CD4-positive, alpha-beta T cell treated with Interferon gamma for 1 hour (primary cell): ENCODE data around the gene CEP152.

Source experiments
- DNase-seq: peaks from one replicate; pipeline ENCODE4 v3.0.0-alpha.2; 2020

The CEP152 gene

GRCh38 chr15:48761393-48762158 is 49.3 kb downstream of the CEP152 start:
- DNase-seq, result no peak

GRCh38 chr15:48759921-48760320 is 50.9 kb downstream of the CEP152 start:
- no peak for DNase-seq

GRCh38 chr15:48757661-48758060 is 53.2 kb downstream of the CEP152 start:
- DNase-seq, result no peak

- DNase-seq, result no peak
Measured at GRCh38 chr15:48754011-48754410, 56.9 kb downstream of the CEP152 start.

- no peak for DNase-seq
Measured at GRCh38 chr15:48751595-48751994, 59.3 kb downstream of the CEP152 start.

- DNase-seq, result no peak
Measured at GRCh38 chr15:48748535-48748934, 62.3 kb downstream of the CEP152 start.

GRCh38 chr15:48733615-48734014 is 77.3 kb downstream of the CEP152 start:
- no peak for DNase-seq

GRCh38 chr15:48730506-48730905 is 80.4 kb downstream of the CEP152 start:
- no peak for DNase-seq

- DNase-seq, result no peak
Measured at GRCh38 chr15:48723969-48724368, 86.9 kb downstream of the CEP152 start.

- DNase-seq, result no peak
Measured at GRCh38 chr15:48722764-48723661, 87.9 kb downstream of the CEP152 start.

GRCh38 chr15:48721061-48721810 is 89.6 kb downstream of the CEP152 start:
- DNase-seq, result no peak

GRCh38 chr15:48720646-48721045 is 90.2 kb downstream of the CEP152 start:
- DNase-seq, result no peak

- no peak for DNase-seq
Measured at GRCh38 chr15:48719668-48720067, 91.2 kb downstream of the CEP152 start.

GRCh38 chr15:48718646-48719045 is 92.2 kb downstream of the CEP152 start:
- no peak for DNase-seq

GRCh38 chr15:48717458-48717857 is 93.4 kb downstream of the CEP152 start:
- DNase-seq, result no peak

- DNase-seq, result no peak
Measured at GRCh38 chr15:48712546-48712945, 98.3 kb downstream of the CEP152 start.

- no peak for DNase-seq
Measured at GRCh38 chr15:48710952-48711495, 99.8 kb downstream of the CEP152 start.

- no peak for DNase-seq
Measured at GRCh38 chr15:48708641-48709040, 102.2 kb downstream of the CEP152 start.

GRCh38 chr15:48705381-48705780 is 105.5 kb downstream of the CEP152 start:
- DNase-seq, result no peak

- no peak for DNase-seq
Measured at GRCh38 chr15:48703544-48703943, 107.3 kb downstream of the CEP152 start.

GRCh38 chr15:48702569-48703236 is 108.2 kb downstream of the CEP152 start:
- DNase-seq, result no peak

- no peak for DNase-seq
Measured at GRCh38 chr15:48696627-48697312, 114.1 kb downstream of the CEP152 start.
